HCEC 1CT (cell line): Measurements from ENCODE around the gene TULP1.
"Not testable (repeated sequence)": the region's sequence is repeated elsewhere in the genome, so short reads cannot be mapped to it uniquely, and the experiment has no call there.

Experiments
- DNase-seq: peaks from one replicate; pipeline ENCODE4 v3.0.0-alpha.2; 2017

The TULP1 gene

DNA sequence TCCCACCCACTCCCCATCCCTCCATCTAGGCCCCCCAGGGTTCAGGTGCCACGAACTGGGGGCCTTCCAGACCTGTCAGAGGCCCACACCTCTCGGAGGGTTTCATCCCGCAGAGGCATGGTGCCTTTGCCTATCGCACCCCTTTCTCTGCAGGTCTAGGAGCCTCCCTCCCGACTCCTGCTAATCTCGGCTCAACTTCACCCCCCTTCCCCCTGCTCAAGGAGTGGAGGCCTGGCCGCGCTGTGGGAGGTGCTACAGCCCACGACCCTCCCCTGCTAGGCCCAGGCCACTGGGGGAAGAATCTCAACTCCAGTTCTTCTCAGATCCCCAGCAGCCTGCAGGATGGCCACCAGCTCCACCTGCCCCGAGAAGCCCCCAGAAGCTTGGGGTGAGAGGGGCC, at the start of gene TULP1:
TULP1 (minus strand) TSS at position 157 of the 400 bp plus-strand sequence; CDS start at position 119, 38 bp downstream.
- no peak for DNase-seq

- DNase-seq, result no peak
Measured at GRCh38 chr6:35562060-35562459, 49.4 kb upstream of the TULP1 start.

DNA sequence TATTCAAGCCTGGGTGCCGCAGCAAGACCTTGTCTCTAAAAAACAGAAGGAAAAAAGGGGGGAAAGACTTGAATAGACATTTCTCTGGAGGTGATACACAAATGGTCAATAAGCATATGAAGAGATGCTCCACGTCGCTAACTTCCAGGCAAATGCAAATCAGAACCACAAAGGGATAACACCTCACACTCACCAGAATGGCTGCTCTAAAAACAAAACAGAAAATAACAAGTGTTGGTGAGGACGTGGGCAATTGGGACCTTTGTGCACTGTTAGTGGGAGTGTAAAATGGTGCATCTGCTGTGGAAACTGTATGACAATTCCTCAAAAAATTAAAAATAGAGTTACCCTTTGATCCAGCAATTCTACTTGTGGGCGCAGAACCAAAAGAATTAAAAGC, 48.4 kb upstream of the TULP1 start:
- no peak for DNase-seq

- no peak for DNase-seq
Measured at GRCh38 chr6:35558571-35558970, 45.9 kb upstream of the TULP1 start.

- no peak for DNase-seq
Measured at GRCh38 chr6:35557239-35557638, 44.5 kb upstream of the TULP1 start.

DNA sequence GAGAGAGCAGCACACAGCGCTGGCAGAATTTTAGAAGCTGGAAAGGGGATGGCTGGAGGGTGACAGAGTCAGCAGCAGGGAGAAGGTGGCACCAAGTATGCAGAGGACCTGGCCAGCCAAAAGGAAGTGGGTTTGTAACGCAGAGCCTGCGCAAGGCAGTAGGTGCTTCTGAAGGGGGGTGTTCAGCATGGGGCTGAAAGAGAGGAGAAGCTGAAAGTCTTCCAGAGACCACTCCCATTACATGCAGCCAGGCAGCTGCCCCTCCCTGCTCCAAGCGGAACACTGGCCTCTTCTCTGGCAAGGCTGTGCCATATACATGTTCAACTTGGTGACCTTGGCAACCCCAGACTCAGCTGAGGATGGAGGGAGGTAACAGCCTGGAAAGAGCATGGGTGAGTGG, 42.1 kb upstream of the TULP1 start:
- no peak for DNase-seq

- DNase-seq, result no peak
Measured at GRCh38 chr6:35553315-35553714, 40.6 kb upstream of the TULP1 start.

- no peak for DNase-seq
Measured at GRCh38 chr6:35552285-35552917, 39.7 kb upstream of the TULP1 start.

DNA sequence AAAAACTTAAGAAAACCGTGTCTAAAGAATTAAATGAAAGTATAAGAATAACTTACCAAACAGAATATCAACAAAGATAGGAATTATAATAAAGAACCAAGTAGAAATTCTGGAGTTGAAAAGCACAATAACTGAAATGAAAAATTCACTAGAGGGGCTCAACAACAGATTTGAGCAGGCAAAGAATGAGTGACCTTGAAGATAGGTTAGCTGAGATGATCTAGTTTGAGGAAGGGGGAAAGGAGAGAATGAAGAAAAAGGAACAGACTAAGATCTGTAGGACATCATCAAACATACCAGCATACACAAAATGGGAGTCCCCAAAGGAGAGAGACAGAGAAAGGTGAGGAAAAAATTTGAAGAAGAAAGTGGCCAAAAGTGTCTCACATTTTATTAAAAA, 37.7 kb upstream of the TULP1 start:
- DNase-seq, result no peak

DNA sequence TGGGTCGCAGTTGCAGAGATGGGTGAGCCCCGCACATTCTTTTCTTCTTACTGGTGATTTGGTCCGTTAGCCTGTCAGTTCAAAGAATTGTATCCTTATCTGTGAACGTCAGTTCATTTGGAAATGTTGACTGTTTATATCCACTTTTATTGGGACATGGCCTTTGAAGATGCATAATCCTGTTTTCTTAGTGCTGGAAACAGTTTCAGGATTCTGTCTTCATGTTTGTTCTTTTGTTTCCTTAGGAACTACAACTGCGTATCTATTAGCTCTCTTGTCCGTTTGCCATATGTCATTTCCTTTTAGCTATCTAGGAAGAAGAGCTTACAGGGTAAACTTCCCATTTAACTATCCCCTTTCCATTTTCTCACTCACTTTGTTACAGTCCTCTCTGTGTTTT, 35.0 kb upstream of the TULP1 start:
- no peak for DNase-seq

DNA sequence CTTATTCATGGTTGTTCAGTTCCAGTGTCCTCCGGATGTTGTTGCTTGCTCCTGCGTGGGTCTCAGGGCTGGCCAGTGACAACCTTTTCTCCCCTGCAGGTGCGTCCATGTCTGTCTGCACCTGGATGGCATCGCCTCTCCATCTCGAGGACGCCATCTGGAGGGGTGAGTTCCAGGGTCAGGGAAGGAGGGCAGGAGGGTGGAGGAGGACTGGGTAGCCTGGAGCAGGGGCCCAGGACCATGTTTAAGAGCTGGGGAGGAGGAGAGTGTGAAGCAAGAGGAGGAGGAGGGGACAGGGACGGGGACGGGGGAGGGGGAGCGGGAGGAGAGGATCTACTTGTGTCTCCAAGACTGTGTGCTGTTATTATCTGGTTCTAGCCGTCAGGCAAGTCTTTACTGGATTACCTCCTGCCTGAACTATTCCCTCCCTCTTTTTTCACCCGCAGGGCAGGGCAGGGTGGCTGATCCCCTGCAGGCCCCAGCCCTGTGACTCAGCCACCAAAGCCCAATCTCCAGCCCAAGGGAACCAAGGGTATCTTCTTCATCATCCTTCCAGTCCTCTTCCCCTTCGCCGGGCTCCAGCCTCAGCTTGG, 32.2 kb upstream of the TULP1 start:
- DNase-seq, result no peak

- no peak for DNase-seq
Measured at GRCh38 chr6:35543459-35544193, 30.9 kb upstream of the TULP1 start.

DNA sequence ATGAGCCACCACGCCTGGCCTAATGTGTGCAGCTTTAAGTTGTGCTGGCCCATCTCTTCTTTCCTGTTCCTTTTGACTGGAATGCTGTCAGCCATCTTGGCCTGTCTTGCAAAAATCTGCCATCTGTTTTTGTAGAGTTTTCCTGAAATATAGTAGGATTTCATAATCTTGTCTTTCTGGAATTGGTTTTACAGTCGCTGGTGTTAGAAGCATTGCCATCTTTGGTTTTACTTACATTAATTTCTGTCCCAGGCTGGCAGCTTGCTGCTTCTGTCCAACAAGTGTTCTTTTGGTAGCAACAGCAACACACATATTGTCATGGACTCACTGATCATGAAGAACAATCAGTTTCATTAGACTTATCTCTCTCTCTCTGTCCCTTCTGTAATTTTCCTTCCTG, 29.1 kb upstream of the TULP1 start:
- DNase-seq, result no peak

DNA sequence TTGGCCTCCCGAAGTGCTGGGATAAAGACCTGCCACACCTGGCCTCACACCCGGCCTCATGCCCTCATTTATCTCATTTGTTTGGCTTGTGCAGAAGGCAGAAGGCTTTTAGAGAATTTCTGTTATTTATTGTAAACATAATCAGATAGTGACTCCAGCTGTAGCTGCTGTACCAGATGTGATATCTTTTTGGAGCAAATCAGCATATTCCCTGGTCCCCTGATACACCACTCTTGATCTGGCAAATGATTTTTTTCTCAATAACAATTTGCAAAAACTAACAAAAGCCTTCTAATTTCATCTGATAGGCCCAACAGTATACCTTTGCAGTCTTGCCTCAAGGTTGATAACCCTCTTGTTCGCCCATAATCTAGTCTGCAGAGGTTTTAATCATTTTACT, 26.5 kb upstream of the TULP1 start:
- no peak for DNase-seq

- DNase-seq, result not testable (repeated sequence)
Measured at GRCh38 chr6:35535847-35536246, 23.2 kb upstream of the TULP1 start.

DNA sequence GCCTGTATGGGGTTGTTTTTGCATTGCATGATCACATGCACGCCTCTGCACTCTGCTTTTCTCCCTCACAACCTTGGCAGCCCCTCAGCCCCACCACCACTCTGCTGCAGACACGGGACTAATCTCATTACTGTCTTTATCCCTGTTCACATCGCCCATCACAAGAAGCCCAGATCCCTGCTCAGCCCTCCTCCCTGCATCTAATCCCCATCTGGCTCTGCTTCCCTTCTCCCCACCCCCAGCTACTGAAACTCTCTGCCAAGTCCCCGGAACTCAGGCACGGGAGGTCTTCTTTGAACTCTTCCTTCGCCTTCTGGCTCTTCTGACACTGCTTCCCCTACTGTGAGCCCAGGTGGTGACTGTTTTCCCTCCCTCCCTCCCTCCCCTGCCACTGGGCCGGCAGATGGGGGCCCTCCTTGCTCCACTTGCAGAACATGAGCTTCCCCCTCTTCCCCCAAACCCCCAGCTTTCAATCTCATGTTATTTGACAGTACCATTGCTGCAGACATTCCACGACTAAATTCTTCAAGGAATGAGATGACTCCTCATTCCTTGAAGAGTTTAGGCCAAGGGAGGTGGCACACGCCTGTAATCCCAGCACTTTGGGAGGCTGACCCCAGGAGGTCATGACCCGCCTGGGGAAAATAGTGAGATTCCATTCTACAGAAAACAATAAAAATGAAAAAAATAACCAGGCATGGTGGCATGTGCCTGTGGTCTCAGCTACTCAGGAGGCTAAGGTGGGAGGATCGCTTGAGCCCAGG, 21.9 kb upstream of the TULP1 start:
- DNase-seq, result no peak

- DNase-seq, result no peak
Measured at GRCh38 chr6:35533981-35534380, 21.3 kb upstream of the TULP1 start.

GRCh38 chr6:35532126-35532525, 19.4 kb upstream of the TULP1 start:
- no peak for DNase-seq

- no peak for DNase-seq
Measured at GRCh38 chr6:35524380-35525020, 11.8 kb upstream of the TULP1 start.

DNA sequence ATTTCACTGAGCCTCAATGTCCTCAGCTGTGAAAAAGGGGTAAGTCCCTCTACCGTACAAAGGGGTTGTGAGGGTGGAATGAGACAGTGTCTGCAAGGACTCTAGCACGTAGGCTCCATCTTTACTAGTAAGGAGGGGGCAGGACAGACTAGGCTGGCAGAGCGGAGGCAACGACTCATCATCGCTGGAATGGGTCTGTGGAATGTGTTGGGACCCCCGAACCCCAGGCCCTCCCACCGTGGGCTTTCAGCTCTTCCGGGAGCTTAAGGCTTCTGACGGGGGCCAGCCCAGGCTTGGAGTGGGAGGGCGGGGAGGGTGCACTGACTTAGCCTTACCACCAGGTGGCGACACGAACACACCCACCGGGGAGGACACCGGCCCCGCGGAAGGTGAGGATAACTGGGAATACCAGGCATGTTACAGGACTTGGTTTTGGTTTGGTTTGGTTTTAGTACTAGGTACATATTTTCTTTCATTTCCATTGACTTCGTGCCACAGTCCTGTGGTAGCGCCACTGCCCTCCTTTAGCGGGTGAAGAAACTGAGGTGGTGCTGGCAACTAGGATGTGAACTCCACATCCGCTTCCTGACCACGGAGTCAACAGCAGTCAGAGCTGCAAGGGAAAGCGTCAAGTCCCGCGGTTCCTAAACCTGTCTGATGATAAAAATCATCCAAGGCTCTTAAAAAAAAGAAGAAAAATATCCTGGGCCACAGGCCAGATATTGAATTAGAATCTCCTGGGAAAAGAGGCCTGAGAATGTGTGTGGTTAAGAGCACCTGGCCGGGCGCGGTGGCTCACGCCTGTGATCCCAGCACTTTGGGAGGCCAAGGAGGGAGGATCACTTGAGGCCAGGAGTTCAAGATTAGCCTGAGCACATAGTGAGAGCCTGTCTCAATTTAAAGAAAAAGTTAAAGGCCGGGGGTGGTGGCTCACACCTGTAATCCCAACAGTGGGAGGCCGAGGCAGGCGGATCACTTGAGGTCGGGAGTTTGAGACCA, 10.3 kb upstream of the TULP1 start:
- DNase-seq, result peak; percentile 50

- no peak for DNase-seq
Measured at GRCh38 chr6:35522151-35522550, 9.5 kb upstream of the TULP1 start.

- DNase-seq, result no peak
Measured at GRCh38 chr6:35521235-35521634, 8.5 kb upstream of the TULP1 start.
